Right lobe of liver (tissue), 4 donors: Measurements from ENCODE around the gene CSNK1G3.

Experiments
- CTCF ChIP-seq, 4 donors: fragments of 200-600 bp in 3 of 4; fragments of 450-650 bp in 1 of 4; IDR thresholded peaks; one replicate each; pipeline versions ENCODE4 v1.5.1 to v1.8.0; 2016 to 2022; ENCODE audit warnings: antibody characterized with exemption in 4 of 4, mild to moderate bottlenecking in 2 of 4
- POLR2A ChIP-seq: fragments of 450-650 bp; IDR thresholded peaks from one replicate; pipeline ENCODE4 v1.6.1; 2017; ENCODE audit warnings: antibody characterized with exemption, mild to moderate bottlenecking
- donor health status: DM: no; HTN: no; CAD: no.
- donor health status: DM: no; HTN: no; CAD: no.
- donor health status: DM: no; HTN: yes; CAD: no.

- TF ChIP-seq POLR2A = no peak
- no peak for TF ChIP-seq CTCF (IDR thresholded peaks at IDR 0.05)
Observed at GRCh38 chr5:123517476-123517875, 5.5 kb downstream of the CSNK1G3 start.
